Activated T-cell treated with anti-CD3 and anti-CD28 coated beads, Interleukin-2, amount 50 U/mL, for 24 hours (primary cell): ENCODE measurements around the gene LILRB4.
"Not testable (repeated sequence)": the region's sequence is repeated elsewhere in the genome, so short reads cannot be mapped to it uniquely, and the experiment has no call there.

Source experiments
- DNase-seq: peaks from one replicate; pipeline ENCODE4 v3.0.0-alpha.2; 2020
- H3K27ac Mint-ChIP-seq: 2 replicates; pipeline ENCODE4 v1.8.0; 2020; ENCODE audit warnings: mild to moderate bottlenecking, mixed read lengths
- H3K27me3 Mint-ChIP-seq: 2 replicates; pipeline ENCODE4 v1.8.0; 2020; ENCODE audit warnings: mixed read lengths
- H3K36me3 Mint-ChIP-seq: 2 replicates; pipeline ENCODE4 v1.8.0; 2020; ENCODE audit warnings: low read depth, mixed read lengths
- H3K4me1 Mint-ChIP-seq: 2 replicates; pipeline ENCODE4 v1.8.0; 2020; ENCODE audit warnings: low read depth, mixed read lengths
- H3K4me3 Mint-ChIP-seq: 2 replicates; pipeline ENCODE4 v1.8.0; 2020; ENCODE audit warnings: mild to moderate bottlenecking, moderate library complexity, mixed read lengths
- H3K9me3 Mint-ChIP-seq: 2 replicates; pipeline ENCODE4 v1.8.0; 2020; ENCODE audit warnings: mixed read lengths

LILRB4 gene

GRCh38 chr19:54662730-54663129 lies at the start of gene LILRB4:
LILRB4 (plus strand) TSS chr19:54662985; CDS start chr19:54663034, 49 bp downstream.
- Mint-ChIP-seq H3K27ac (no peak within 1 kb of the TSS), H3K27me3 (peaks cover 32% of the 10 kb centered on the region), H3K4me1 (peaks cover 2% of the 10 kb centered on the region), H3K4me3 (no peak within 1 kb of the TSS), H3K9me3 (peaks cover under 1% of the 10 kb centered on the region), H3K36me3 (no peaks in the 10 kb centered on the region)
- no peak for DNase-seq

DNA sequence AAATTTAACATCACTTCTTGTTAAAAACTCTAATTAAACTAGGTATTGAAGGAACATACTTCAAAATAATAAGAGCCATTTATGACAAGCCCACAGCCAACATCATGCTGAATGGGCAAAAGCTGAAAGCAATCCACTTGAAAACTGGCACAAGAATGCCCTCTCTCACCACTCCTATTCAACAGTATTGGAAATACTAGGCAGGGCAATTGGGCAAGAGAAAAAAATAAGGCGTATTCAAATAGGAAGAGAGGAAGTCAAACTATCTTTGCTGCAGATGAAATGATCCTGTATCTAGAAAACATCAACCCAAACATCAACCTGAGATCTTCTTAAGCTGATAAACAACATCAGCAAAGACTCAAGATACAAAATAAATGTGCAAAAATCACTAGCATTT lies 48.1 kb upstream of the LILRB4 start:
- Mint-ChIP-seq H3K27ac (no peak overlapping the region), H3K4me1 (no peaks in the 10 kb centered on the region), H3K27me3 (peaks cover 6% of the 10 kb centered on the region), H3K9me3 (peaks cover 7% of the 10 kb centered on the region), H3K4me3 (no peak overlapping the region), H3K36me3 (no peaks in the 10 kb centered on the region)
- no peak for DNase-seq

GRCh38 chr19:54616057-54616456 lies 46.7 kb upstream of the LILRB4 start:
- Mint-ChIP-seq H3K27me3 (peaks cover 4% of the 10 kb centered on the region), H3K27ac (no peak overlapping the region), H3K9me3 (peaks cover 7% of the 10 kb centered on the region), H3K4me3 (no peak overlapping the region), H3K36me3 (no peaks in the 10 kb centered on the region), H3K4me1 (no peaks in the 10 kb centered on the region)
- no peak for DNase-seq

DNA sequence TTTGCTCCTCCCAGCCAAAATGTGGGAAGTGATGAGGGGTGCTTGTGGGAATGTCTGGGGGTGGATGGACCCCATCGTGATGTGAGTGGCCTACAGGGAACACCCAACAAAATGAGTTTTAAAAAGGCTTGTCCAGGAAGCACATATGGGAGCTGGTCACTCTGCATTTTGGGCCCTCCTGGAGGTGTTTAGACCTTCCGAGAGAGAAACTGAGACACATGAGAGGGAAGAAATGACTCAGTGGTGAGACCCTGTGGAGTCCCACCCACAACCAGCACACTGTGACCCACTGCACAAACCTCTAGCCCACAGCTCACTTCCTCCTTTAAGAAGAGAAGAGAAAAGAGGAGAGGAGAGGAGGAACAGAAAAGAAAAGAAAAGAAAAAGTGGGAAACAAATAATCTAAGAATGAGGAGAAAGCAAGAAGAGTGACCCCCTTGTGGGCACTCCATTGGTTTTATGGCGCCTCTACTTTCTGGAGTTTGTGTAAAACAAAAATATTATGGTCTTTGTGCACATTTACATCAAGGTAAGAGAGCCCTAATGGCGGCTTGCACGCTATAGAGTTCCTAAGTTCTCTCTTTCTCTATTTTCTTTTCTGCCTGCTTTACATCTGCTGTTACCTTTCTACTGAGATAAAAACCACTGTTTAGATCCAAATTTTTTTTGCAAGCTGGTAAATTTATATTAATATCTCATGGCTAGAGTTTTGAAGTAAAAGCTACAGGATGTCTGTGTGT lies 45.8 kb upstream of the LILRB4 start:
- Mint-ChIP-seq H3K36me3 (no peaks in the 10 kb centered on the region), H3K27ac (no peak overlapping the region), H3K9me3 (peaks cover 7% of the 10 kb centered on the region), H3K4me1 (no peaks in the 10 kb centered on the region), H3K4me3 (no peak overlapping the region), H3K27me3 (peaks cover 4% of the 10 kb centered on the region)
- DNase-seq = no peak

- Mint-ChIP-seq H3K9me3 (no peaks in the 10 kb centered on the region), H3K4me1 (no peaks in the 10 kb centered on the region)
These were observed 42.3 kb upstream of the LILRB4 start for GRCh38 chr19:54620464-54620863.

DNA sequence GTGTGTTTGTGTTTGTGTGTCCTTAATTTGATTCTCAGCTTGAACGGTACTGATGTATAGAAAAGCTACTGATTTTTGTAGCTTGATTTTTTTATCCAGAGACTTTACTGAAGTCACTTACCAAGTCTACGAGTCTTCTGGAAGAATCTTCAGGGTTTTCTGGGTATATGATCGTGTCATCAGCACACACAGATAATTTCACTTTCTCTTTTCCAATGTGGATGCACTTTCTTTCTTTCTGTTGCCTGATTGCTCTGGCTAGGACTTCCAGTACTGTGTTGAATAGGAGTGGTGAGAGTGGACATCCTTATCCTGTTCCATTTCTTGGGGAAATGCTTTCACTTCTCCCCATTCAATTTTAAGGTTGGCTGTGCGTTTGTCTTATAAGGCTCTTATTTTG lies 40.4 kb upstream of the LILRB4 start:
- Mint-ChIP-seq H3K4me1 (no peaks in the 10 kb centered on the region), H3K4me3 (no peak overlapping the region), H3K27ac (no peak overlapping the region), H3K27me3 (peaks cover 21% of the 10 kb centered on the region), H3K36me3 (no peaks in the 10 kb centered on the region), H3K9me3 (no peaks in the 10 kb centered on the region)
- no peak for DNase-seq

More at GRCh38 chr19:54620464-54620863, 42.3 kb upstream of the LILRB4 start:
- Mint-ChIP-seq H3K27ac (no peak overlapping the region), H3K36me3 (no peaks in the 10 kb centered on the region), H3K4me3 (no peak overlapping the region), H3K27me3 (peaks cover 4% of the 10 kb centered on the region)
- DNase-seq = no peak

- H3K9me3 Mint-ChIP-seq, H3K4me1 Mint-ChIP-seq, H3K36me3 Mint-ChIP-seq, H3K27ac Mint-ChIP-seq, H3K4me3 Mint-ChIP-seq, DNase-seq: not testable (repeated sequence)
- peaks cover 38% of the 10 kb centered on the region for H3K27me3 Mint-ChIP-seq
These were observed 38.6 kb upstream of the LILRB4 start for GRCh38 chr19:54624234-54624633.

DNA sequence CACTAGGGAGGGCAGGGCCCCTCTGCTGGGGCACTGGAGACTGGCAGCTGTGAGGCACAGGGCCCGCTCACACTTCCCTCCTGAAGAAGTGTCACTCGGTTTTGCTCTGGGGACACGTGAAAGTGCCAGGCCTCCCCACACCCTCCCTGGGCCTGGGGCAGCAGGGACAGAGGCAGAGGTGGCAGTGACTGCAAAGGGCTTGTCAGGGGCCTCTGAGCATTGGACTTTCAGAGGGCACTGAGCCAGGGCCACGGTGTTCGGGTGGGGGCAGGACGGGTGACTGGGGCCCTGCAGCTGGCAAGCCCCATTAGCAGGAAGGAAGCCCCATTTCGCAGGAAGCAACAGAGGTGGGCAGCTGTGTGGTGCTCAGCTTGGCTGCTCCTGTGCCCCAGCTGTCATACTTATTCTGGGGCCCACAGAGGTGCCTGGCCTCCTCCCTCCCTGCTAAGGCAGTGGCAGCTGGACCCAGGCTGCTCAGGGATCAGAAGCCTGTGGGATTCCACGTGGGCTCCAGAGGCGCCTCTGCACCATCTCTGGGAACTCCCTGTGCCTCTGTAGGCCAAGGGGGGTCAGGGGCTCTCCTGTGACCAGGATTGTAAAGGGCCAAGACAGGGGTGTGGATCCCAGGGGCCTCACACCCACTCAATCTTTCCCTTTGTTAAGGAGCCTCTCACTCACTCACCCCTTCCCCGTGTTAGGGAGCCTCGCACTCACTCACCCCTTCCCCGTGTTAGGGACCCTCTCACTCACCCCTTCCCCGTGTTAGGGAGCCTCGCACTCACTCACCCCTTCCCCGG lies 37.7 kb upstream of the LILRB4 start:
- not testable (repeated sequence) for H3K4me3 Mint-ChIP-seq, H3K36me3 Mint-ChIP-seq, H3K9me3 Mint-ChIP-seq, DNase-seq, H3K27ac Mint-ChIP-seq, H3K4me1 Mint-ChIP-seq
- peaks cover 45% of the 10 kb centered on the region for H3K27me3 Mint-ChIP-seq

GRCh38 chr19:54626757-54627156 lies 36.0 kb upstream of the LILRB4 start:
- Mint-ChIP-seq H3K27ac (no peak overlapping the region), H3K36me3 (no peaks in the 10 kb centered on the region), H3K4me3 (no peak overlapping the region), H3K4me1 (no peaks in the 10 kb centered on the region), H3K9me3 (no peaks in the 10 kb centered on the region), H3K27me3 (peaks cover 61% of the 10 kb centered on the region)
- DNase-seq = no peak

GRCh38 chr19:54627912-54628311 lies 34.9 kb upstream of the LILRB4 start:
- not testable (repeated sequence) for H3K9me3 Mint-ChIP-seq, H3K4me1 Mint-ChIP-seq, DNase-seq, H3K36me3 Mint-ChIP-seq, H3K27ac Mint-ChIP-seq, H3K4me3 Mint-ChIP-seq
- H3K27me3 Mint-ChIP-seq = peaks cover 70% of the 10 kb centered on the region

GRCh38 chr19:54630262-54630661 lies 32.5 kb upstream of the LILRB4 start, which contains the start of gene LILRB1:
LILRB1 (plus strand) TSS chr19:54630484; CDS start chr19:54631074, 590 bp downstream.
- H3K27ac Mint-ChIP-seq, H3K9me3 Mint-ChIP-seq, H3K4me3 Mint-ChIP-seq, H3K4me1 Mint-ChIP-seq, H3K36me3 Mint-ChIP-seq, DNase-seq: not testable (repeated sequence)
- H3K27me3 Mint-ChIP-seq = peaks cover 75% of the 10 kb centered on the region

- Mint-ChIP-seq H3K9me3 (no peaks in the 10 kb centered on the region), H3K4me1 (no peaks in the 10 kb centered on the region), H3K4me3 (no peak overlapping the region), H3K36me3 (no peaks in the 10 kb centered on the region), H3K27ac (no peak overlapping the region), H3K27me3 (peaks cover 74% of the 10 kb centered on the region)
- DNase-seq = no peak
These were observed 32.0 kb upstream of the LILRB4 start for GRCh38 chr19:54630782-54631181.

DNA sequence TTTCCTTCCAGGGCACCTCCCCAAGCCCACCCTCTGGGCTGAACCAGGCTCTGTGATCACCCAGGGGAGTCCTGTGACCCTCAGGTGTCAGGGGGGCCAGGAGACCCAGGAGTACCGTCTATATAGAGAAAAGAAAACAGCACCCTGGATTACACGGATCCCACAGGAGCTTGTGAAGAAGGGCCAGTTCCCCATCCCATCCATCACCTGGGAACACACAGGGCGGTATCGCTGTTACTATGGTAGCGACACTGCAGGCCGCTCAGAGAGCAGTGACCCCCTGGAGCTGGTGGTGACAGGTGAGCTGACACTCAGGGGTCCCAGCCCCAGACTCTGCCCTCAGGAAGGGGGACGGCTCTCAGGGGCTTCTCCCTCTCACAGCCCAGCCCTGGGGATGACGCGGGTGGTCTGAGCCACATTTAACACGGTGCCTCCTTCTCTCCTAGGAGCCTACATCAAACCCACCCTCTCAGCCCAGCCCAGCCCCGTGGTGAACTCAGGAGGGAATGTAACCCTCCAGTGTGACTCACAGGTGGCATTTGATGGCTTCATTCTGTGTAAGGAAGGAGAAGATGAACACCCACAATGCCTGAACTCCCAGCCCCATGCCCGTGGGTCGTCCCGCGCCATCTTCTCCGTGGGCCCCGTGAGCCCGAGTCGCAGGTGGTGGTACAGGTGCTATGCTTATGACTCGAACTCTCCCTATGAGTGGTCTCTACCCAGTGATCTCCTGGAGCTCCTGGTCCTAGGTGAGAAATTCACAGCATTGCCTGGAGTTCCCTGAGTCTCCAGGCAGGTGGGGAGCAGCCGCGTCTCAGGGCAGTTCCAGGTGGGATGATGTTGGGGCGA lies 31.1 kb upstream of the LILRB4 start:
- not testable (repeated sequence) for DNase-seq, H3K9me3 Mint-ChIP-seq, H3K36me3 Mint-ChIP-seq, H3K27ac Mint-ChIP-seq, H3K4me3 Mint-ChIP-seq, H3K4me1 Mint-ChIP-seq
- H3K27me3 Mint-ChIP-seq = peaks cover 71% of the 10 kb centered on the region

DNA sequence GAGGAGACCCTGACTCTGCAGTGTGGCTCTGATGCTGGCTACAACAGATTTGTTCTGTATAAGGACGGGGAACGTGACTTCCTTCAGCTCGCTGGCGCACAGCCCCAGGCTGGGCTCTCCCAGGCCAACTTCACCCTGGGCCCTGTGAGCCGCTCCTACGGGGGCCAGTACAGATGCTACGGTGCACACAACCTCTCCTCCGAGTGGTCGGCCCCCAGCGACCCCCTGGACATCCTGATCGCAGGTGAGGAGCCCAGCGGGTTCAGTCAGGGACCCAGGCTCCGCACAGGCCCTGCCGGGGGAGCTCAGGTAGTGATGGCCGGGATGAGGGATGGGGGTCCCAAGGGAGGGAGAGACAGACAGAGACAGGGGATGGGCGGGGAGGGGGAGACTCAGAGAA lies 30.3 kb upstream of the LILRB4 start:
- H3K36me3 Mint-ChIP-seq, H3K4me1 Mint-ChIP-seq, DNase-seq, H3K9me3 Mint-ChIP-seq, H3K4me3 Mint-ChIP-seq, H3K27ac Mint-ChIP-seq: not testable (repeated sequence)
- peaks cover 66% of the 10 kb centered on the region for H3K27me3 Mint-ChIP-seq
